ENCODE data around the gene ANXA2R.

ANXA2R gene

DNA sequence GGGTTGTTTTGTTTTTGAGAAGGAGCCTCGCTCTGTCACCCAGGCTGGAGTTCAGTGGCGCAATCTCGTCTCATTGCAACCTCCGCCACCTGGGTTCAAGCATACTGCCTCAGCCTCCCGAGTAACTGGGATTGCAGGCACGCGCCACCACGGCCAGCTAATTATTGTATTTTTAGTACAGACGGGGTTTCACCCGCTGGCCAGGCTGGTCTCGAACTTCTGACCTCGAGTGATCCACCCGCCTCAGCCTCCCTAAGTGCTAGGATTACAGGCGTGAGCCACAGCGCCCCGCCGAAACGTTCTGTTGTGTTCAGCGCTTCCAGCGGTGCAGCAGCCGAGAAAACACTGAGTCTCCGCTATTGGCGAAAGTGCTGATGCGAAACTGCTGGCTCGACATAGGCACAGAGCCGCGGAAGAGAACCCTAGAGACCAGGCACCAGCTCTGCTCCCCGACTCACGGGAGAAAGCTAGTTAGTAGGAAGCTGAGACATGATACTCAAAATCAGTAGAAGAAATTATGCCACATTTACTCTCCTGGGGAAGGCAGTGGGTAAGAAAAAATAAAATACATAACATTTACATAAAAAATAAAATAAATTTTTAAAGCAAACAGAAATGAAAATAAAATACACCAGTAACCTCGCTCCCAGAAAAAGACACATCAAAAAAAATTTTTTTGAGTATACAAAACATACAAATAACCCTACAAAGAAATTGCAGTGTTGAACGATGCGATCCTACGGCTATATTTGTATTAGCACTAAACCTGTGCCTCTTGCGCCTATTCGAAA, 31.6 kb downstream of the ANXA2R start (continued):
- TF ChIP-seq, protein P1, sequence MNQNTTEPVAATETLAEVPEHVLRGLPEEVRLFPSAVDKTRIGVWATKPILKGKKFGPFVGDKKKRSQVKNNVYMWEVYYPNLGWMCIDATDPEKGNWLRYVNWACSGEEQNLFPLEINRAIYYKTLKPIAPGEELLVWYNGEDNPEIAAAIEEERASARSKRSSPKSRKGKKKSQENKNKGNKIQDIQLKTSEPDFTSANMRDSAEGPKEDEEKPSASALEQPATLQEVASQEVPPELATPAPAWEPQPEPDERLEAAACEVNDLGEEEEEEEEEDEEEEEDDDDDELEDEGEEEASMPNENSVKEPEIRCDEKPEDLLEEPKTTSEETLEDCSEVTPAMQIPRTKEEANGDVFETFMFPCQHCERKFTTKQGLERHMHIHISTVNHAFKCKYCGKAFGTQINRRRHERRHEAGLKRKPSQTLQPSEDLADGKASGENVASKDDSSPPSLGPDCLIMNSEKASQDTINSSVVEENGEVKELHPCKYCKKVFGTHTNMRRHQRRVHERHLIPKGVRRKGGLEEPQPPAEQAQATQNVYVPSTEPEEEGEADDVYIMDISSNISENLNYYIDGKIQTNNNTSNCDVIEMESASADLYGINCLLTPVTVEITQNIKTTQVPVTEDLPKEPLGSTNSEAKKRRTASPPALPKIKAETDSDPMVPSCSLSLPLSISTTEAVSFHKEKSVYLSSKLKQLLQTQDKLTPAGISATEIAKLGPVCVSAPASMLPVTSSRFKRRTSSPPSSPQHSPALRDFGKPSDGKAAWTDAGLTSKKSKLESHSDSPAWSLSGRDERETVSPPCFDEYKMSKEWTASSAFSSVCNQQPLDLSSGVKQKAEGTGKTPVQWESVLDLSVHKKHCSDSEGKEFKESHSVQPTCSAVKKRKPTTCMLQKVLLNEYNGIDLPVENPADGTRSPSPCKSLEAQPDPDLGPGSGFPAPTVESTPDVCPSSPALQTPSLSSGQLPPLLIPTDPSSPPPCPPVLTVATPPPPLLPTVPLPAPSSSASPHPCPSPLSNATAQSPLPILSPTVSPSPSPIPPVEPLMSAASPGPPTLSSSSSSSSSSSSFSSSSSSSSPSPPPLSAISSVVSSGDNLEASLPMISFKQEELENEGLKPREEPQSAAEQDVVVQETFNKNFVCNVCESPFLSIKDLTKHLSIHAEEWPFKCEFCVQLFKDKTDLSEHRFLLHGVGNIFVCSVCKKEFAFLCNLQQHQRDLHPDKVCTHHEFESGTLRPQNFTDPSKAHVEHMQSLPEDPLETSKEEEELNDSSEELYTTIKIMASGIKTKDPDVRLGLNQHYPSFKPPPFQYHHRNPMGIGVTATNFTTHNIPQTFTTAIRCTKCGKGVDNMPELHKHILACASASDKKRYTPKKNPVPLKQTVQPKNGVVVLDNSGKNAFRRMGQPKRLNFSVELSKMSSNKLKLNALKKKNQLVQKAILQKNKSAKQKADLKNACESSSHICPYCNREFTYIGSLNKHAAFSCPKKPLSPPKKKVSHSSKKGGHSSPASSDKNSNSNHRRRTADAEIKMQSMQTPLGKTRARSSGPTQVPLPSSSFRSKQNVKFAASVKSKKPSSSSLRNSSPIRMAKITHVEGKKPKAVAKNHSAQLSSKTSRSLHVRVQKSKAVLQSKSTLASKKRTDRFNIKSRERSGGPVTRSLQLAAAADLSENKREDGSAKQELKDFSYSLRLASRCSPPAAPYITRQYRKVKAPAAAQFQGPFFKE (tag by site-specific recombination; IDR thresholded peaks at IDR 0.05; ENCODE audit: borderline replicate concordance) = no peak
- peak; percentile 61 for TF ChIP-seq ZNF121 (tag by site-specific recombination; IDR thresholded peaks at IDR 0.05)
- TF ChIP-seq, protein P2, sequence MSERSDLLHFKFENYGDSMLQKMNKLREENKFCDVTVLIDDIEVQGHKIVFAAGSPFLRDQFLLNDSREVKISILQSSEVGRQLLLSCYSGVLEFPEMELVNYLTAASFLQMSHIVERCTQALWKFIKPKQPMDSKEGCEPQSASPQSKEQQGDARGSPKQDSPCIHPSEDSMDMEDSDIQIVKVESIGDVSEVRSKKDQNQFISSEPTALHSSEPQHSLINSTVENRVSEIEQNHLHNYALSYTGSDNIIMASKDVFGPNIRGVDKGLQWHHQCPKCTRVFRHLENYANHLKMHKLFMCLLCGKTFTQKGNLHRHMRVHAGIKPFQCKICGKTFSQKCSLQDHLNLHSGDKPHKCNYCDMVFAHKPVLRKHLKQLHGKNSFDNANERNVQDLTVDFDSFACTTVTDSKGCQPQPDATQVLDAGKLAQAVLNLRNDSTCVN (tag by site-specific recombination; optimal IDR thresholded peaks at IDR 0.05) = peak; percentile 47
- no peak for TF ChIP-seq ZNF354C (tag by site-specific recombination; IDR thresholded peaks at IDR 0.05; ENCODE audit: borderline replicate concordance, low read depth)
- TF ChIP-seq, protein P3, sequence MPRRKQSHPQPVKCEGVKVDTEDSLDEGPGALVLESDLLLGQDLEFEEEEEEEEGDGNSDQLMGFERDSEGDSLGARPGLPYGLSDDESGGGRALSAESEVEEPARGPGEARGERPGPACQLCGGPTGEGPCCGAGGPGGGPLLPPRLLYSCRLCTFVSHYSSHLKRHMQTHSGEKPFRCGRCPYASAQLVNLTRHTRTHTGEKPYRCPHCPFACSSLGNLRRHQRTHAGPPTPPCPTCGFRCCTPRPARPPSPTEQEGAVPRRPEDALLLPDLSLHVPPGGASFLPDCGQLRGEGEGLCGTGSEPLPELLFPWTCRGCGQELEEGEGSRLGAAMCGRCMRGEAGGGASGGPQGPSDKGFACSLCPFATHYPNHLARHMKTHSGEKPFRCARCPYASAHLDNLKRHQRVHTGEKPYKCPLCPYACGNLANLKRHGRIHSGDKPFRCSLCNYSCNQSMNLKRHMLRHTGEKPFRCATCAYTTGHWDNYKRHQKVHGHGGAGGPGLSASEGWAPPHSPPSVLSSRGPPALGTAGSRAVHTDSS (tag by site-specific recombination; IDR thresholded peaks at IDR 0.05) = no peak
- TF ChIP-seq, protein P4, sequence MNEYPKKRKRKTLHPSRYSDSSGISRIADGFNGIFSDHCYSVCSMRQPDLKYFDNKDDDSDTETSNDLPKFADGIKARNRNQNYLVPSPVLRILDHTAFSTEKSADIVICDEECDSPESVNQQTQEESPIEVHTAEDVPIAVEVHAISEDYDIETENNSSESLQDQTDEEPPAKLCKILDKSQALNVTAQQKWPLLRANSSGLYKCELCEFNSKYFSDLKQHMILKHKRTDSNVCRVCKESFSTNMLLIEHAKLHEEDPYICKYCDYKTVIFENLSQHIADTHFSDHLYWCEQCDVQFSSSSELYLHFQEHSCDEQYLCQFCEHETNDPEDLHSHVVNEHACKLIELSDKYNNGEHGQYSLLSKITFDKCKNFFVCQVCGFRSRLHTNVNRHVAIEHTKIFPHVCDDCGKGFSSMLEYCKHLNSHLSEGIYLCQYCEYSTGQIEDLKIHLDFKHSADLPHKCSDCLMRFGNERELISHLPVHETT (tag by site-specific recombination; IDR thresholded peaks at IDR 0.05) = peak; percentile 57; the same call in 1 of the 2 replicates
- TF ChIP-seq ZNF76 (tag by site-specific recombination; IDR thresholded peaks at IDR 0.05; ENCODE audit: borderline replicate concordance, low read depth) = 0 out of 2 replicates have a peak, but pooled peaks have one; percentile 41
- TF ChIP-seq ZFP37 (tag by site-specific recombination; IDR thresholded peaks at IDR 0.05) = 0 out of 2 replicates have a peak, but pooled peaks have one; percentile 70
- peak; percentile 39; the same call in 1 of the 2 replicates for TF ChIP-seq ZNF558 (tag by site-specific recombination; IDR thresholded peaks at IDR 0.05)
- TF ChIP-seq BCL11B (tag by site-specific recombination; IDR thresholded peaks at IDR 0.05; ENCODE audit: low read depth) = 0 out of 2 replicates have a peak, but pooled peaks have one; percentile 42
- TF ChIP-seq, protein P5, sequence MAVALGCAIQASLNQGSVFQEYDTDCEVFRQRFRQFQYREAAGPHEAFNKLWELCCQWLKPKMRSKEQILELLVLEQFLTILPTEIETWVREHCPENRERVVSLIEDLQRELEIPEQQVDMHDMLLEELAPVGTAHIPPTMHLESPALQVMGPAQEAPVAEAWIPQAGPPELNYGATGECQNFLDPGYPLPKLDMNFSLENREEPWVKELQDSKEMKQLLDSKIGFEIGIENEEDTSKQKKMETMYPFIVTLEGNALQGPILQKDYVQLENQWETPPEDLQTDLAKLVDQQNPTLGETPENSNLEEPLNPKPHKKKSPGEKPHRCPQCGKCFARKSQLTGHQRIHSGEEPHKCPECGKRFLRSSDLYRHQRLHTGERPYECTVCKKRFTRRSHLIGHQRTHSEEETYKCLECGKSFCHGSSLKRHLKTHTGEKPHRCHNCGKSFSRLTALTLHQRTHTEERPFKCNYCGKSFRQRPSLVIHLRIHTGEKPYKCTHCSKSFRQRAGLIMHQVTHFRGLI (tag by site-specific recombination; IDR thresholded peaks at IDR 0.05) = no peak
- TF ChIP-seq, protein P6, sequence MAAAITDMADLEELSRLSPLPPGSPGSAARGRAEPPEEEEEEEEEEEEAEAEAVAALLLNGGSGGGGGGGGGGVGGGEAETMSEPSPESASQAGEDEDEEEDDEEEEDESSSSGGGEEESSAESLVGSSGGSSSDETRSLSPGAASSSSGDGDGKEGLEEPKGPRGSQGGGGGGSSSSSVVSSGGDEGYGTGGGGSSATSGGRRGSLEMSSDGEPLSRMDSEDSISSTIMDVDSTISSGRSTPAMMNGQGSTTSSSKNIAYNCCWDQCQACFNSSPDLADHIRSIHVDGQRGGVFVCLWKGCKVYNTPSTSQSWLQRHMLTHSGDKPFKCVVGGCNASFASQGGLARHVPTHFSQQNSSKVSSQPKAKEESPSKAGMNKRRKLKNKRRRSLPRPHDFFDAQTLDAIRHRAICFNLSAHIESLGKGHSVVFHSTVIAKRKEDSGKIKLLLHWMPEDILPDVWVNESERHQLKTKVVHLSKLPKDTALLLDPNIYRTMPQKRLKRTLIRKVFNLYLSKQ (tag by site-specific recombination; IDR thresholded peaks at IDR 0.05; ENCODE audit: borderline replicate concordance) = no peak
- no peak for TF ChIP-seq ZNF169 (tag by site-specific recombination; IDR thresholded peaks at IDR 0.05)
- TF ChIP-seq, protein P7, sequence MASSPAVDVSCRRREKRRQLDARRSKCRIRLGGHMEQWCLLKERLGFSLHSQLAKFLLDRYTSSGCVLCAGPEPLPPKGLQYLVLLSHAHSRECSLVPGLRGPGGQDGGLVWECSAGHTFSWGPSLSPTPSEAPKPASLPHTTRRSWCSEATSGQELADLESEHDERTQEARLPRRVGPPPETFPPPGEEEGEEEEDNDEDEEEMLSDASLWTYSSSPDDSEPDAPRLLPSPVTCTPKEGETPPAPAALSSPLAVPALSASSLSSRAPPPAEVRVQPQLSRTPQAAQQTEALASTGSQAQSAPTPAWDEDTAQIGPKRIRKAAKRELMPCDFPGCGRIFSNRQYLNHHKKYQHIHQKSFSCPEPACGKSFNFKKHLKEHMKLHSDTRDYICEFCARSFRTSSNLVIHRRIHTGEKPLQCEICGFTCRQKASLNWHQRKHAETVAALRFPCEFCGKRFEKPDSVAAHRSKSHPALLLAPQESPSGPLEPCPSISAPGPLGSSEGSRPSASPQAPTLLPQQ (tag by site-specific recombination; IDR thresholded peaks at IDR 0.05) = peak; percentile 54; the same call in 1 of the 2 replicates
- TF ChIP-seq, protein P8, sequence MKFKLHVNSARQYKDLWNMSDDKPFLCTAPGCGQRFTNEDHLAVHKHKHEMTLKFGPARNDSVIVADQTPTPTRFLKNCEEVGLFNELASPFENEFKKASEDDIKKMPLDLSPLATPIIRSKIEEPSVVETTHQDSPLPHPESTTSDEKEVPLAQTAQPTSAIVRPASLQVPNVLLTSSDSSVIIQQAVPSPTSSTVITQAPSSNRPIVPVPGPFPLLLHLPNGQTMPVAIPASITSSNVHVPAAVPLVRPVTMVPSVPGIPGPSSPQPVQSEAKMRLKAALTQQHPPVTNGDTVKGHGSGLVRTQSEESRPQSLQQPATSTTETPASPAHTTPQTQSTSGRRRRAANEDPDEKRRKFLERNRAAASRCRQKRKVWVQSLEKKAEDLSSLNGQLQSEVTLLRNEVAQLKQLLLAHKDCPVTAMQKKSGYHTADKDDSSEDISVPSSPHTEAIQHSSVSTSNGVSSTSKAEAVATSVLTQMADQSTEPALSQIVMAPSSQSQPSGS (tag by site-specific recombination; IDR thresholded peaks at IDR 0.05; ENCODE audit: low read depth) = no peak
- peak; percentile 92; the same call in 1 of the 2 replicates for TF ChIP-seq BCL11A (tag by site-specific recombination; IDR thresholded peaks at IDR 0.05; ENCODE audit: low read depth)
- peak; percentile 79 for TF ChIP-seq ZXDB (tag by site-specific recombination; IDR thresholded peaks at IDR 0.05)
- peak; percentile 65; the same call in 1 of the 2 replicates for TF ChIP-seq ZNF629 (tag by site-specific recombination; IDR thresholded peaks at IDR 0.05)
- no peak for TF ChIP-seq YY2 (tag by site-specific recombination; IDR thresholded peaks at IDR 0.05)
- TF ChIP-seq ZNF561 (tag by site-specific recombination; IDR thresholded peaks at IDR 0.05; ENCODE audit: borderline replicate concordance) = peak; percentile 70

Data from HEK293 (cell line).